HEK293 (cell line): ENCODE results near the gene SPON2.
"Not testable (repeated sequence)": the region's sequence is repeated elsewhere in the genome, so short reads cannot be mapped to it uniquely, and the experiment has no call there.

Source experiments
- CTCF ChIA-PET: fragments of 350-600 bp; formaldehyde crosslinking; extraction: SDS; loops from one replicate; lab custom pipeline; 2021; ENCODE audit warnings: antibody characterized with exemption; lab: Yijun Ruan, JAX
- POLR2A ChIA-PET: fragments of 300-600 bp; formaldehyde crosslinking; extraction: SDS; loops from one replicate; lab custom pipeline; 2020; ENCODE audit warnings: antibody characterized with exemption, inconsistent platforms; lab: Yijun Ruan, JAX
- H3K27ac ChIP-seq: fragments of 200-500 bp; sonication (Bioruptor generic); 2 replicates; pipeline ENCODE4 v1.5.1; 2014; ENCODE audit warnings: low read depth, low read length, control low read depth, inconsistent platforms; ENCODE audit errors: extremely low read depth
- H3K36me3 ChIP-seq, 2 experiments: fragments of 200-500 bp in 1 of 2; sonication (Bioruptor generic) in 1 of 2; 1 replicate in 1 of 2; 2 replicates in 1 of 2; pipeline ENCODE4 v1.5.1; 2014 to 2017; ENCODE audit warnings: inconsistent platforms in 2 of 2, low read length in 2 of 2; ENCODE audit not compliant: control insufficient read depth in 2 of 2, insufficient read depth in 1 of 2
- H3K4me1 ChIP-seq: fragments of 200-500 bp; sonication (Bioruptor generic); 2 replicates; pipeline ENCODE4 v1.5.1; 2014; ENCODE audit warnings: mild to moderate bottlenecking, low read length, inconsistent platforms; ENCODE audit not compliant: control insufficient read depth, insufficient read depth
- H3K4me3 ChIP-seq: 2 replicates; pipeline ENCODE4 v1.5.1; 2011; ENCODE audit warnings: low read depth, mild to moderate bottlenecking, control low read depth, low read length, moderate library complexity
- H3K9me3 ChIP-seq: fragments of 200-500 bp; sonication (Bioruptor generic); 2 replicates; pipeline ENCODE4 v1.5.1; 2014; ENCODE audit warnings: low read depth, low read length, inconsistent platforms; ENCODE audit not compliant: control insufficient read depth, insufficient read depth
- GLI4 ChIP-seq: fragments of 450-650 bp; formaldehyde crosslinking; IDR thresholded peaks from 2 replicates; pipeline ENCODE4 v1.5.1; 2016; ENCODE audit warnings: missing biosample characterization, missing genetic modification characterization
- TCF7L2 ChIP-seq: IDR thresholded peaks from 2 replicates; pipeline ENCODE4 v1.6.1; 2011; ENCODE audit warnings: low read depth, mild to moderate bottlenecking, inconsistent platforms, low read length, moderate library complexity, borderline replicate concordance
- YY1 ChIP-seq: fragments of 450-650 bp; formaldehyde crosslinking; IDR thresholded peaks from 2 replicates; pipeline ENCODE4 v1.5.1; 2018; ENCODE audit warnings: missing biosample characterization, missing genetic modification characterization
- ZEB2 ChIP-seq: fragments of 450-650 bp; formaldehyde crosslinking; IDR thresholded peaks from 2 replicates; pipeline ENCODE4 v1.5.1; 2016; ENCODE audit warnings: missing biosample characterization, missing genetic modification characterization
- ZNF146 ChIP-seq: fragments of 450-650 bp; formaldehyde crosslinking; IDR thresholded peaks from 2 replicates; pipeline ENCODE4 v1.5.1; 2016; ENCODE audit warnings: missing biosample characterization, missing genetic modification characterization
- ZNF292 ChIP-seq: fragments of 450-650 bp; formaldehyde crosslinking; IDR thresholded peaks from 2 replicates; pipeline ENCODE4 v1.5.1; 2016; ENCODE audit warnings: low read depth, missing biosample characterization, missing genetic modification characterization, borderline replicate concordance
- ZNF335 ChIP-seq: fragments of 450-650 bp; formaldehyde crosslinking; conservative IDR thresholded peaks from 2 replicates; pipeline ENCODE4 v1.5.1; 2016; ENCODE audit warnings: missing biosample characterization, missing genetic modification characterization
- ZNF366 ChIP-seq: fragments of 450-650 bp; formaldehyde crosslinking; conservative IDR thresholded peaks from 2 replicates; pipeline ENCODE4 v1.5.1; 2016; ENCODE audit warnings: missing biosample characterization, missing genetic modification characterization
- ZNF426 ChIP-seq: fragments of 450-650 bp; formaldehyde crosslinking; IDR thresholded peaks from 2 replicates; pipeline ENCODE4 v1.5.1; 2017; ENCODE audit warnings: missing biosample characterization, missing genetic modification characterization, mild to moderate bottlenecking, inconsistent platforms, moderate library complexity
- ZNF473 ChIP-seq: fragments of 450-650 bp; formaldehyde crosslinking; IDR thresholded peaks from 2 replicates; pipeline ENCODE4 v1.5.1; 2017; ENCODE audit warnings: missing biosample characterization, missing genetic modification characterization
- ZNF529 ChIP-seq: fragments of 450-650 bp; formaldehyde crosslinking; IDR thresholded peaks from 2 replicates; pipeline ENCODE4 v1.5.1; 2017; ENCODE audit warnings: missing genetic modification characterization, missing biosample characterization; ENCODE audit not compliant: insufficient replicate concordance
- ZNF776 ChIP-seq: fragments of 450-650 bp; formaldehyde crosslinking; IDR thresholded peaks from 2 replicates; pipeline ENCODE4 v1.5.0; 2017; ENCODE audit warnings: missing biosample characterization, missing genetic modification characterization, borderline replicate concordance
- ZNF843 ChIP-seq: fragments of 450-650 bp; formaldehyde crosslinking; IDR thresholded peaks from 2 replicates; pipeline ENCODE4 v1.5.1; 2016; ENCODE audit warnings: missing biosample characterization, missing genetic modification characterization
- TF ChIP-seq, protein P1 (sequence below): fragments of 450-650 bp; formaldehyde crosslinking; IDR thresholded peaks from 2 replicates; pipeline ENCODE4 v1.5.1; 2016; ENCODE audit warnings: missing biosample characterization, missing genetic modification characterization, low read depth
- TF ChIP-seq, protein P2 (sequence below): fragments of 450-650 bp; formaldehyde crosslinking; IDR thresholded peaks from 2 replicates; pipeline ENCODE4 v1.5.1; 2016; ENCODE audit warnings: missing biosample characterization, missing genetic modification characterization
- TF ChIP-seq, protein P3 (sequence below): fragments of 450-650 bp; formaldehyde crosslinking; IDR thresholded peaks from 2 replicates; pipeline ENCODE4 v1.5.1; 2016; ENCODE audit warnings: missing biosample characterization, missing genetic modification characterization
- TF ChIP-seq, protein P4 (sequence below): fragments of 450-650 bp; formaldehyde crosslinking; IDR thresholded peaks from 2 replicates; pipeline ENCODE4 v1.5.1; 2016; ENCODE audit warnings: missing biosample characterization, missing genetic modification characterization, borderline replicate concordance
- TF ChIP-seq, protein P5 (sequence below): fragments of 450-650 bp; formaldehyde crosslinking; IDR thresholded peaks from 2 replicates; pipeline ENCODE4 v1.5.1; 2016; ENCODE audit warnings: missing biosample characterization, missing genetic modification characterization

Gene SPON2

DNA sequence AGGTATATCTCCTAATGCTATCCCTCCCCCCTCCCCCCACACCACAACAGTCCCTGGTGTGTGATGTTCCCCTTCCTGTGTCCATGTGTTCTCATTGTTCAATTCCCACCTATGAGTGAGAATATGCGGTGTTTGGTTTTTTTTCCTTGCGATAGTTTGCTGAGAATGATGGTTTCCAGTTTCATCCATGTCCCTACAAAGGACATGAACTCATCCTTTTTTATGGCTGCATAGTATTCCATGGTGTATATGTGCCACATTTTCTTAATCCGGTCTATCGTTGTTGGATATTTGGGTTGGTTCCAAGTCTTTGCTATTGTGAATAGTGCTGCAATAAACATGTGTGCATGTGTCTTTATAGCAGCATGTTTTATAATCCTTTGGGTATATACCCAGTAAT, 46.9 kb downstream of the SPON2 start:
- H3K4me3 ChIP-seq, H3K27ac ChIP-seq: not testable (repeated sequence)

DNA sequence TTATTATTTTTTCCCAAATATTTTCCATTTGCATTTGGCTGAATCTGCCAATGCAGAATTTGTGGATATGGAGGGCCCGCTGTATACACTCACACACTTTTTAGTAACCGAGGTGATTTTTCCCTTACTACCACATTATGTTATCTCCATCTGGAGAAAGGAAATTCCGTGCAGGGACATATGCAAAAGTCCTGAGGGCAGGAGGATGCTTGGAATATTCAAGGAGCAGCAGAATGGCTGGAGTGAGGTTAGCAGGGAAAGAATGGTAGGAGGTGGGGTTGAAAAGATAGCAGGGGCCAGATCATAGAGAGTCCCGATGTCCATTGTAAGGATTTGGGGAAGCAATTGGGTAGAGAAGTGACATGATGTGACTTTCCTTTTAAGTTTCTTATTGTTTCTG, 47.6 kb downstream of the SPON2 start:
- POLR2A ChIA-PET, result no interaction called here
- Histone ChIP-seq H3K9me3 (no peaks in the 10 kb centered on the region), H3K4me1 (no peaks in the 10 kb centered on the region), H3K4me3 (no peak overlapping the region), H3K36me3 (no peaks in the 10 kb centered on the region), H3K27ac (no peak overlapping the region)
- CTCF ChIA-PET, result no interaction called here
- no peak for TF ChIP-seq TCF7L2
- TF ChIP-seq, protein P1, sequence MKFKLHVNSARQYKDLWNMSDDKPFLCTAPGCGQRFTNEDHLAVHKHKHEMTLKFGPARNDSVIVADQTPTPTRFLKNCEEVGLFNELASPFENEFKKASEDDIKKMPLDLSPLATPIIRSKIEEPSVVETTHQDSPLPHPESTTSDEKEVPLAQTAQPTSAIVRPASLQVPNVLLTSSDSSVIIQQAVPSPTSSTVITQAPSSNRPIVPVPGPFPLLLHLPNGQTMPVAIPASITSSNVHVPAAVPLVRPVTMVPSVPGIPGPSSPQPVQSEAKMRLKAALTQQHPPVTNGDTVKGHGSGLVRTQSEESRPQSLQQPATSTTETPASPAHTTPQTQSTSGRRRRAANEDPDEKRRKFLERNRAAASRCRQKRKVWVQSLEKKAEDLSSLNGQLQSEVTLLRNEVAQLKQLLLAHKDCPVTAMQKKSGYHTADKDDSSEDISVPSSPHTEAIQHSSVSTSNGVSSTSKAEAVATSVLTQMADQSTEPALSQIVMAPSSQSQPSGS, result no peak

More for the DNA sequence above, 46.9 kb downstream of the SPON2 start:
- CTCF ChIA-PET, POLR2A ChIA-PET, H3K36me3 ChIP-seq, H3K9me3 ChIP-seq, H3K4me1 ChIP-seq: not testable (repeated sequence)
- TF ChIP-seq, protein P2, sequence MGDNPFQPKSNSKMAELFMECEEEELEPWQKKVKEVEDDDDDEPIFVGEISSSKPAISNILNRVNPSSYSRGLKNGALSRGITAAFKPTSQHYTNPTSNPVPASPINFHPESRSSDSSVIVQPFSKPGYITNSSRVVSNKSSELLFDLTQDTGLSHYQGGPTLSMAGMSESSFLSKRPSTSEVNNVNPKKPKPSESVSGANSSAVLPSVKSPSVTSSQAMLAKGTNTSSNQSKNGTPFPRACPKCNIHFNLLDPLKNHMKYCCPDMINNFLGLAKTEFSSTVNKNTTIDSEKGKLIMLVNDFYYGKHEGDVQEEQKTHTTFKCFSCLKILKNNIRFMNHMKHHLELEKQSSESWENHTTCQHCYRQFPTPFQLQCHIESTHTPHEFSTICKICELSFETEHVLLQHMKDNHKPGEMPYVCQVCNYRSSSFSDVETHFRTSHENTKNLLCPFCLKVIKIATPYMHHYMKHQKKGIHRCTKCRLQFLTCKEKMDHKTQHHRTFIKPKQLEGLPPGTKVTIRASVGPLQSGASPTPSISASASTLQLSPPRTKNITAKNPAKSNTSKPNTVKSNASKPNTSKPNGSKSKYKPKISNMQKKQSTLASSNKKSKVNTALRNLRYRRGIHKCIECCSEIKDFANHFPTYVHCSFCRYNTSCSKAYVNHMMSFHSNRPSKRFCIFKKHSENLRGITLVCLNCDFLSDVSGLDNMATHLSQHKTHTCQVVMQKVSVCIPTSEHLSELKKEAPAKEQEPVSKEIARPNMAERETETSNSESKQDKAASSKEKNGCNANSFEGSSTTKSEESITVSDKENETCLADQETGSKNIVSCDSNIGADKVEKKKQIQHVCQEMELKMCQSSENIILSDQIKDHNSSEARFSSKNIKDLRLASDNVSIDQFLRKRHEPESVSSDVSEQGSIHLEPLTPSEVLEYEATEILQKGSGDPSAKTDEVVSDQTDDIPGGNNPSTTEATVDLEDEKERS, result peak; percentile 38; the same call in 1 of the 2 replicates
- TF ChIP-seq ZNF146 (tag by site-specific recombination), result peak; percentile 93

DNA sequence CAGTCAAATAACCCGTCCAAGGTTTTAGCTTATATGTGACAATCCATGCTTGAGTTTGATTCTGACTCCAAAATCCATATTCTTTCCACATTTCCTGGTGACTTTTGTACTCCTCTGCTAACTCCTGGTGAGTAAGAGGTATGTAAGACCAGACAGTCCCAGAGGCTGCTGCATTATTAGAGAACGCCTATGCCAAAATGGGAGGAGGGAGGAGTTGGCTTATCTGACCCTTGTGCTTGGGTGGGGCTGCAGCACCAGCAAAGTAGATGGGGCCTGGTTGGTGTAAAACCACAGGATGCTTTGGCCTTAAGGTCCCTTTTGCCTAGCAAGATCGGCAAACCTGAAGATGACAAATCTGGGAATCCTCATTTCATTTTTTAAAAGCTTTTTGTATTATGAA, 49.9 kb downstream of the SPON2 start:
- ChIA-PET CTCF (interaction anchor here (2.1 kb wide), 1 partner anchor 8 kb away, joined by 13 read pairs; no protein-coding TSS in a partner anchor), POLR2A (no interaction called here)
- no peaks in the 10 kb centered on the region for H3K36me3 ChIP-seq
- no peaks in the 10 kb centered on the region for H3K4me1 ChIP-seq
- no peak overlapping the region for H3K4me3 ChIP-seq
- no peaks in the 10 kb centered on the region for H3K9me3 ChIP-seq
- H3K27ac ChIP-seq, result no peak overlapping the region
- TF ChIP-seq, protein P3, sequence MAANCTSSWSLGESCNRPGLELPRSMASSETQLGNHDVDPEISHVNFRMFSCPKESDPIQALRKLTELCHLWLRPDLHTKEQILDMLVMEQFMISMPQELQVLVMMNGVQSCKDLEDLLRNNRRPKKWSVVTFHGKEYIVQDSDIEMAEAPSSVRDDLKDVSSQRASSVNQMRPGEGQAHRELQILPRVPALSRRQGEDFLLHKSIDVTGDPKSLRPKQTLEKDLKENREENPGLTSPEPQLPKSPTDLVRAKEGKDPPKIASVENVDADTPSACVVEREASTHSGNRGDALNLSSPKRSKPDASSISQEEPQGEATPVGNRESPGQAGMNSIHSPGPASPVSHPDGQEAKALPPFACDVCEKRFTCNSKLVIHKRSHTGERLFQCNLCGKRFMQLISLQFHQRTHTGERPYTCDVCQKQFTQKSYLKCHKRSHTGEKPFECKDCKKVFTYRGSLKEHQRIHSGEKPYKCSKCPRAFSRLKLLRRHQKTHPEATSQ (tag by site-specific recombination), result no peak
- TF ChIP-seq GLI4 (no peak), ZNF335 (tag by site-specific recombination) (no peak), ZNF292 (tag by site-specific recombination) (no peak), ZNF843 (tag by site-specific recombination) (no peak), YY1 (tag by site-specific recombination) (no peak), ZNF776 (tag by site-specific recombination) (no peak), ZNF473 (tag by site-specific recombination) (no peak), ZNF529 (tag by site-specific recombination) (no peak), ZNF426 (no peak), ZEB2 (tag by site-specific recombination) (no peak), ZNF366 (tag by site-specific recombination) (no peak)
- TF ChIP-seq, protein P4, sequence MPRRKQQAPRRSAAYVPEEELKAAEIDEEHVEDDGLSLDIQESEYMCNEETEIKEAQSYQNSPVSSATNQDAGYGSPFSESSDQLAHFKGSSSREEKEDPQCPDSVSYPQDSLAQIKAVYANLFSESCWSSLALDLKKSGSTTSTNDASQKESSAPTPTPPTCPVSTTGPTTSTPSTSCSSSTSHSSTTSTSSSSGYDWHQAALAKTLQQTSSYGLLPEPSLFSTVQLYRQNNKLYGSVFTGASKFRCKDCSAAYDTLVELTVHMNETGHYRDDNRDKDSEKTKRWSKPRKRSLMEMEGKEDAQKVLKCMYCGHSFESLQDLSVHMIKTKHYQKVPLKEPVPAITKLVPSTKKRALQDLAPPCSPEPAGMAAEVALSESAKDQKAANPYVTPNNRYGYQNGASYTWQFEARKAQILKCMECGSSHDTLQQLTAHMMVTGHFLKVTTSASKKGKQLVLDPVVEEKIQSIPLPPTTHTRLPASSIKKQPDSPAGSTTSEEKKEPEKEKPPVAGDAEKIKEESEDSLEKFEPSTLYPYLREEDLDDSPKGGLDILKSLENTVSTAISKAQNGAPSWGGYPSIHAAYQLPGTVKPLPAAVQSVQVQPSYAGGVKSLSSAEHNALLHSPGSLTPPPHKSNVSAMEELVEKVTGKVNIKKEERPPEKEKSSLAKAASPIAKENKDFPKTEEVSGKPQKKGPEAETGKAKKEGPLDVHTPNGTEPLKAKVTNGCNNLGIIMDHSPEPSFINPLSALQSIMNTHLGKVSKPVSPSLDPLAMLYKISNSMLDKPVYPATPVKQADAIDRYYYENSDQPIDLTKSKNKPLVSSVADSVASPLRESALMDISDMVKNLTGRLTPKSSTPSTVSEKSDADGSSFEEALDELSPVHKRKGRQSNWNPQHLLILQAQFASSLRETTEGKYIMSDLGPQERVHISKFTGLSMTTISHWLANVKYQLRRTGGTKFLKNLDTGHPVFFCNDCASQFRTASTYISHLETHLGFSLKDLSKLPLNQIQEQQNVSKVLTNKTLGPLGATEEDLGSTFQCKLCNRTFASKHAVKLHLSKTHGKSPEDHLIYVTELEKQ (tag by site-specific recombination), result no peak
- TF ChIP-seq, protein P5, sequence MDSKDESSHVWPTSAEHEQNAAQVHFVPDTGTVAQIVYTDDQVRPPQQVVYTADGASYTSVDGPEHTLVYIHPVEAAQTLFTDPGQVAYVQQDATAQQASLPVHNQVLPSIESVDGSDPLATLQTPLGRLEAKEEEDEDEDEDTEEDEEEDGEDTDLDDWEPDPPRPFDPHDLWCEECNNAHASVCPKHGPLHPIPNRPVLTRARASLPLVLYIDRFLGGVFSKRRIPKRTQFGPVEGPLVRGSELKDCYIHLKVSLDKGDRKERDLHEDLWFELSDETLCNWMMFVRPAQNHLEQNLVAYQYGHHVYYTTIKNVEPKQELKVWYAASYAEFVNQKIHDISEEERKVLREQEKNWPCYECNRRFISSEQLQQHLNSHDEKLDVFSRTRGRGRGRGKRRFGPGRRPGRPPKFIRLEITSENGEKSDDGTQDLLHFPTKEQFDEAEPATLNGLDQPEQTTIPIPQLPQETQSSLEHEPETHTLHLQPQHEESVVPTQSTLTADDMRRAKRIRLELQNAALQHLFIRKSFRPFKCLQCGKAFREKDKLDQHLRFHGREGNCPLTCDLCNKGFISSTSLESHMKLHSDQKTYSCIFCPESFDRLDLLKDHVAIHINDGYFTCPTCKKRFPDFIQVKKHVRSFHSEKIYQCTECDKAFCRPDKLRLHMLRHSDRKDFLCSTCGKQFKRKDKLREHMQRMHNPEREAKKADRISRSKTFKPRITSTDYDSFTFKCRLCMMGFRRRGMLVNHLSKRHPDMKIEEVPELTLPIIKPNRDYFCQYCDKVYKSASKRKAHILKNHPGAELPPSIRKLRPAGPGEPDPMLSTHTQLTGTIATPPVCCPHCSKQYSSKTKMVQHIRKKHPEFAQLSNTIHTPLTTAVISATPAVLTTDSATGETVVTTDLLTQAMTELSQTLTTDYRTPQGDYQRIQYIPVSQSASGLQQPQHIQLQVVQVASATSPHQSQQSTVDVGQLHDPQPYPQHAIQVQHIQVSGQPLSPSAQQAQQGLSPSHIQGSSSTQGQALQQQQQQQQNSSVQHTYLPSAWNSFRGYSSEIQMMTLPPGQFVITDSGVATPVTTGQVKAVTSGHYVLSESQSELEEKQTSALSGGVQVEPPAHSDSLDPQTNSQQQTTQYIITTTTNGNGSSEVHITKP (tag by site-specific recombination), result no peak
